ENCODE results near the gene SYT1.

SYT1 gene

GRCh38 chr12:79454338-79454843, 589.8 kb downstream of the SYT1 start:
- DNase-seq, result peak; percentile 45

- DNase-seq, result no peak
Measured at GRCh38 chr12:79455286-79455685, 590.7 kb downstream of the SYT1 start.

GRCh38 chr12:79482323-79482722, 617.7 kb downstream of the SYT1 start:
- DNase-seq, result no peak

GRCh38 chr12:79482921-79483320, 618.3 kb downstream of the SYT1 start:
- DNase-seq, result no peak

- DNase-seq, result no peak
Measured at GRCh38 chr12:79486154-79486553, 621.6 kb downstream of the SYT1 start.

GRCh38 chr12:79487386-79488110, 623.0 kb downstream of the SYT1 start:
- DNase-seq, result no peak

All from EL (cell line).